PFSK-1 (cell line): ENCODE results near the gene CCDC137.

Experiments
- FOXP2 ChIP-seq: optimal IDR thresholded peaks from 2 replicates; pipeline ENCODE3; 2011; ENCODE audit warnings: borderline replicate concordance, control low read depth, inconsistent platforms; ENCODE audit not compliant: insufficient read depth; ENCODE audit errors: extremely low read length, extremely low read depth
- POLR2AphosphoS5 ChIP-seq: IDR thresholded peaks from 2 replicates; pipeline ENCODE4 v1.6.1; 2012; ENCODE audit warnings: low read depth, mild to moderate bottlenecking, control low read depth, low read length, moderate library complexity
- REST ChIP-seq, 2 experiments: IDR thresholded peaks; 2 replicates each; pipeline versions ENCODE4 v1.6.1 to v1.8.0; 2011 to 2012; ENCODE audit warnings: low read depth in 2 of 2, low read length in 2 of 2, control low read depth in 1 of 2, inconsistent platforms in 1 of 2, mild to moderate bottlenecking in 1 of 2, moderate library complexity in 1 of 2; ENCODE audit not compliant: insufficient read depth in 1 of 2
- SIN3A ChIP-seq: IDR thresholded peaks from 2 replicates; pipeline ENCODE4 v1.6.1; 2012; ENCODE audit warnings: mild to moderate bottlenecking, low read length, moderate library complexity, borderline replicate concordance; ENCODE audit not compliant: insufficient read depth
- TAF1 ChIP-seq: IDR thresholded peaks from 2 replicates; pipeline ENCODE4 v1.6.1; 2012; ENCODE audit warnings: low read length, control low read depth, borderline replicate concordance; ENCODE audit not compliant: insufficient read depth

The CCDC137 gene

DNA sequence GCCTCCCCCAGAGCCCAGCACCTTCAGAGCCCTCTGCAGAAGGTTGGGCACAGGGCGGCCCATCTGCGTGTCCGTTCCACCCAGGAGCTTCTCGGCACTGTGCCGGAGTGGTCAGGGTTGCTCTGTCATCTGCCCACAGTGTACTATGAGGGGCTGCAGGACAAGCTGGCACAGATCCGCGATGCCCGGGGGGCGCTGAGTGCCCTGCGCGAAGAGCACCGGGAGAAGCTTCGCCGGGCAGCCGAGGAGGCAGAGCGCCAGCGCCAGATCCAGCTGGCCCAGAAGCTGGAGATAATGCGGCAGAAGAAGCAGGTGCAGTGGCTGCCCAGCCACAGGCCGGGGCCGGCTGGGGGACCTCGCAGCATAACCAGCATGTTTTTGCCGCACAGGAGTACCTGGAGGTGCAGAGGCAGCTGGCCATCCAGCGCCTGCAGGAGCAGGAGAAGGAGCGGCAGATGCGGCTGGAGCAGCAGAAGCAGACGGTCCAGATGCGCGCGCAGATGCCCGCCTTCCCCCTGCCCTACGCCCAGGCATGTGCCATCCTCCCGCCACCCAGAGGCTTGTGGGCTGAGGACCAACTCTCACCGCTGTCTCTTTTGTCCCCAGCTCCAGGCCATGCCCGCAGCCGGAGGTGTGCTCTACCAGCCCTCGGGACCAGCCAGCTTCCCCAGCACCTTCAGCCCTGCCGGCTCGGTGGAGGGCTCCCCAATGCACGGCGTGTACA, 29.8 kb downstream of the CCDC137 start:
- TF ChIP-seq SIN3A (no peak), POLR2AphosphoS5 (no peak; the same call in 1 of the 2 replicates), FOXP2 (no peak), REST (IDR thresholded peaks at IDR 0.05; ENCODE audit: insufficient read depth in 1 of 2, low read depth in 2 of 2, low read length in 2 of 2) (no peak), TAF1 (no peak)

GRCh38 chr17:81697261-81698044, 30.9 kb downstream of the CCDC137 start:
- no peak for TF ChIP-seq FOXP2
- no peak for TF ChIP-seq TAF1
- no peak for TF ChIP-seq SIN3A
- no peak for TF ChIP-seq POLR2AphosphoS5
- TF ChIP-seq REST (IDR thresholded peaks at IDR 0.05; ENCODE audit: insufficient read depth in 1 of 2, low read depth in 2 of 2, low read length in 2 of 2): no peak

DNA sequence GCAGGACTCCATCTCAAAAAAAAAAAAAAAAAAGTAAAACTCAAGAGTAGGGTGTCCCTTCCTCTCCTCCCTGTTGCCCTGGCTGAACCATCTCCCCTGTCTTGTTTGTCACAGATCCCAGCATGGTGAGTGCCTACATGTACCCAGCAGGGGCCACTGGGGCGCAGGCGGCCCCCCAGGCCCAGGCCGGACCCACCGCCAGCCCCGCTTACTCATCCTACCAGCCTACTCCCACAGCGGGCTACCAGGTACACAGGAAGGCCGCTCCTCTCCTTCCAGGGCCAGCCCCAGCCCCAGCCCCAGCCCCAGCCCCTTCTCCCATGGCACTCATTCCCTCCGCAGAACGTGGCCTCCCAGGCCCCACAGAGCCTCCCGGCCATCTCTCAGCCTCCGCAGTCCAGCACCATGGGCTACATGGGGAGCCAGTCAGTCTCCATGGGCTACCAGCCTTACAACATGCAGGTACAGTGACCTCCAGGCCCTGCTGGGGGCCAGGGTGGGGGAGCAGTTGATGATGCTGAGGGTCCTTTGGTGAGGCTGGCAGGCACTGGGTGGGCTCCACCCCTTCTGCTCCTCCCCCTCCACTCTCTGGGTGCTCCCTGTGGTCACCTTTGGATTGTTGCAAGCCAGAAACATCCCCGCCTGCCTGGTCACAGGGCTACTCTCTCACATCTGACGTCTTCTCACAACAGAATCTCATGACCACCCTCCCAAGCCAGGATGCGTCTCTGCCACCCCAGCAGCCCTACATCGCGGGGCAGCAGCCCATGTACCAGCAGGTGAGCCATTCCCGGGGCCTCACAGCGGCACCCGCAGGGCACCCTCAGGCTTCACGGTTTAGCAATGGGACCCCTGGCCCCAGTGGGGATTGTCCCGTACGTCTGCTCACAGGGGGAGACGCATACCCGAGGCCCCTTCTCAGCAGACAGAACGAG, 34.1 kb downstream of the CCDC137 start:
- TF ChIP-seq FOXP2 (no peak), POLR2AphosphoS5 (no peak; the same call in 1 of the 2 replicates), TAF1 (no peak), SIN3A (no peak), REST (IDR thresholded peaks at IDR 0.05; ENCODE audit: insufficient read depth in 1 of 2, low read depth in 2 of 2, low read length in 2 of 2) (no peak)

- TF ChIP-seq POLR2AphosphoS5 (no peak; the same call in none of the 2 replicates), SIN3A (no peak), FOXP2 (no peak), REST (IDR thresholded peaks at IDR 0.05; ENCODE audit: insufficient read depth in 1 of 2, low read depth in 2 of 2, low read length in 2 of 2) (no peak), TAF1 (no peak)
Measured at GRCh38 chr17:81701288-81702071, 34.9 kb downstream of the CCDC137 start.
